Hepatocyte (in vitro differentiated cells): Measurements from ENCODE around the gene YEATS2. TPM values are rescaled to one million over a fixed set of nuclear protein-coding genes. Genes with fewer than 3 reads are reported as not detected.

ENCODE experiments used
- DNase-seq: peaks from one replicate; pipeline ENCODE4 v3.0.0-alpha.2; 2016; ENCODE audit warnings: low spot score
- H2AFZ ChIP-seq: fragments of 200-600 bp; sonication (generic); 2 replicates; pipeline ENCODE4 v1.6.0; 2016; ENCODE audit warnings: antibody characterized with exemption, mild to moderate bottlenecking
- H3K27ac ChIP-seq: fragments of 200-600 bp; sonication (generic); 2 replicates; pipeline ENCODE4 v1.5.1; 2016; ENCODE audit warnings: mild to moderate bottlenecking
- H3K27me3 ChIP-seq: fragments of 200-600 bp; sonication (generic); 2 replicates; pipeline ENCODE4 v1.6.1; 2016
- H3K36me3 ChIP-seq: fragments of 200-600 bp; sonication (generic); replicated peaks from 2 replicates; pipeline ENCODE4 v1.5.1; 2016; ENCODE audit warnings: low read depth; ENCODE audit not compliant: insufficient read depth
- H3K4me1 ChIP-seq: fragments of 200-600 bp; sonication (generic); 2 replicates; pipeline ENCODE4 v1.5.1; 2016; ENCODE audit warnings: mild to moderate bottlenecking, moderate library complexity; ENCODE audit not compliant: insufficient read depth
- H3K4me2 ChIP-seq: fragments of 200-600 bp; sonication (generic); 2 replicates; pipeline ENCODE4 v1.6.0; 2016
- H3K4me3 ChIP-seq: fragments of 200-600 bp; sonication (generic); 2 replicates; pipeline ENCODE4 v1.5.1; 2016; ENCODE audit warnings: mild to moderate bottlenecking
- H3K79me2 ChIP-seq: fragments of 200-600 bp; sonication (generic); 2 replicates; pipeline ENCODE4 v1.6.0; 2017; ENCODE audit warnings: mild to moderate bottlenecking
- H3K9me2 ChIP-seq: fragments of 200-600 bp; sonication (generic); replicated peaks from 2 replicates; pipeline ENCODE4 v1.6.0; 2017; ENCODE audit warnings: mild to moderate bottlenecking; ENCODE audit not compliant: insufficient read depth
- H3K9me3 ChIP-seq: fragments of 200-600 bp; sonication (generic); 2 replicates; pipeline ENCODE4 v1.5.1; 2016; ENCODE audit warnings: low read depth, mild to moderate bottlenecking
- H4K20me1 ChIP-seq: fragments of 200-600 bp; sonication (generic); 2 replicates; pipeline ENCODE4 v1.6.0; 2016; ENCODE audit warnings: mild to moderate bottlenecking; ENCODE audit not compliant: insufficient read depth, poor library complexity, severe bottlenecking
- CTCF ChIP-seq: fragments of 200-600 bp; sonication (generic); IDR thresholded peaks from 2 replicates; pipeline ENCODE4 v1.5.1; 2016; ENCODE audit warnings: antibody characterized with exemption, mild to moderate bottlenecking; ENCODE audit not compliant: poor library complexity
- EZH2 ChIP-seq: fragments of 200-600 bp; sonication (generic); IDR thresholded peaks from 2 replicates; pipeline ENCODE4 v1.6.1; 2016; ENCODE audit warnings: antibody characterized with exemption, mild to moderate bottlenecking, borderline replicate concordance
- EZH2phosphoT487 ChIP-seq: fragments of 200-600 bp; sonication (generic); IDR thresholded peaks from one replicate; pipeline ENCODE4 v1.6.1; 2018; ENCODE audit warnings: antibody characterized with exemption, mild to moderate bottlenecking, low read depth, moderate library complexity; ENCODE audit not compliant: unreplicated experiment, severe bottlenecking
- WGBS: methylation state at CpG from one replicate; pipeline ENCODE4 v1.1.6; 2016; ENCODE audit warnings: low lambda C conversion rate; ENCODE audit errors: missing lambda C conversion rate; 5-methylcytosine and 5-hydroxymethylcytosine counted together
- polyA plus RNA-seq: library from polyadenylated mRNA; unstranded; fragments of >200 nt; fragmentation: Nextera tagmentation; extraction: Ambion mirVana; gene quantifications from 2 replicates; pipeline ENCODE4 v1.2.1, GENCODE V29; 2016
- total RNA-seq: library from RNA; depleted of rRNA; stranded (reverse); fragments of >200 nt; gene quantifications from 2 replicates; pipeline ENCODE4 v1.2.3, GENCODE V29; 2014

YEATS2 gene
- total and polyA plus RNA-seq, 2 experiments from 2014 or later: 12.5 to 21.5 TPM

- no peak overlapping the region for H3K4me2 ChIP-seq
- H3K4me1 ChIP-seq: peaks cover 8% of the 10 kb centered on the region
- TF ChIP-seq EZH2phosphoT487 (no peak), EZH2 (no peak), CTCF (no peak)
- H3K9me3 ChIP-seq: no peaks in the 10 kb centered on the region
- H4K20me1 ChIP-seq: no peaks in the 10 kb centered on the region
- H3K27me3 ChIP-seq: no peaks in the 10 kb centered on the region
- H3K9me2 ChIP-seq: no peaks in the 10 kb centered on the region
- H3K36me3 ChIP-seq: no peaks in the 10 kb centered on the region
- no peak for DNase-seq
- H3K27ac ChIP-seq: no peak overlapping the region
- H2AFZ ChIP-seq: no peak overlapping the region
- WGBS: 94% methylated on average over 12 of the region's 12 CpGs
- no peak overlapping the region for H3K4me3 ChIP-seq
- no peaks in the 10 kb centered on the region for H3K79me2 ChIP-seq
Measured at GRCh38 chr3:183807209-183807728, 109.7 kb downstream of the YEATS2 start.

- Histone ChIP-seq H3K4me1 (peaks cover 8% of the 10 kb centered on the region), H3K4me3 (no peak overlapping the region), H3K4me2 (no peak overlapping the region), H3K9me3 (no peaks in the 10 kb centered on the region), H3K79me2 (no peaks in the 10 kb centered on the region), H3K9me2 (no peaks in the 10 kb centered on the region), H3K36me3 (no peaks in the 10 kb centered on the region), H2AFZ (no peak overlapping the region), H3K27ac (no peak overlapping the region), H3K27me3 (no peaks in the 10 kb centered on the region), H4K20me1 (no peaks in the 10 kb centered on the region)
- TF ChIP-seq CTCF: no peak
- DNase-seq: no peak
- WGBS: 97% methylated on average over 12 of the region's 12 CpGs
Measured at GRCh38 chr3:183807881-183808280, 110.3 kb downstream of the YEATS2 start.

- Histone ChIP-seq H3K36me3 (no peaks in the 10 kb centered on the region), H3K27ac (no peak overlapping the region), H3K79me2 (no peaks in the 10 kb centered on the region), H3K9me3 (no peaks in the 10 kb centered on the region), H3K4me3 (no peak overlapping the region), H3K4me2 (no peak overlapping the region), H3K27me3 (no peaks in the 10 kb centered on the region), H2AFZ (no peak overlapping the region), H3K4me1 (peaks cover 8% of the 10 kb centered on the region), H4K20me1 (no peaks in the 10 kb centered on the region), H3K9me2 (no peaks in the 10 kb centered on the region)
- WGBS: 92% methylated on average over 11 of the region's 11 CpGs
- DNase-seq: no peak
- TF ChIP-seq EZH2: no peak
- no peak for TF ChIP-seq EZH2phosphoT487
- TF ChIP-seq CTCF: no peak
Measured at GRCh38 chr3:183808355-183808754, 110.8 kb downstream of the YEATS2 start.

GRCh38 chr3:183809270-183809669 is 111.7 kb downstream of the YEATS2 start:
- Histone ChIP-seq H3K79me2 (no peaks in the 10 kb centered on the region), H3K4me2 (no peak overlapping the region), H3K36me3 (no peaks in the 10 kb centered on the region), H3K9me3 (no peaks in the 10 kb centered on the region), H3K27ac (peak overlapping the region; percentile 35), H3K4me3 (no peak overlapping the region), H2AFZ (no peak overlapping the region), H4K20me1 (no peaks in the 10 kb centered on the region), H3K4me1 (peaks cover 8% of the 10 kb centered on the region), H3K27me3 (no peaks in the 10 kb centered on the region), H3K9me2 (no peaks in the 10 kb centered on the region)
- peak; percentile 30 for DNase-seq
- WGBS: 81% methylated on average over 5 of the region's 5 CpGs
- TF ChIP-seq EZH2 (no peak), EZH2phosphoT487 (no peak), CTCF (no peak)
